ENCODE measurements around the gene MARVELD3. TPM values are rescaled to one million over a fixed set of nuclear protein-coding genes. Genes with fewer than 3 reads are reported as not detected.
"Not testable (repeated sequence)": the region's sequence is repeated elsewhere in the genome, so short reads cannot be mapped to it uniquely, and the experiment has no call there.

The MARVELD3 gene
- total RNA-seq, 2 experiments from 2014 or later, result not detected

- Mint-ChIP-seq H3K9me3 (ENCODE audit: insufficient read depth) (no peaks in the 10 kb centered on the region), H3K36me3 (ENCODE audit: low read depth) (no peaks in the 10 kb centered on the region), H3K4me3 (no peak overlapping the region), H3K27ac (no peak overlapping the region), H3K27me3 (ENCODE audit: low read depth) (peaks cover 32% of the 10 kb centered on the region), H3K4me1 (ENCODE audit: low read depth) (no peaks in the 10 kb centered on the region)
- POLR2A ChIA-PET, result no interaction called here
- ATAC-seq (no peak), DNase-seq (no peak)
- CTCF ChIA-PET, result interaction anchor here (0.9 to 1.5 kb wide), 2 partner anchors 9 to 17 kb away, joined by 3 to 5 read pairs; no protein-coding TSS in a partner anchor
These were observed 31.9 kb upstream of the MARVELD3 start for GRCh38 chr16:71594000-71594646.

- H3K4me3 Mint-ChIP-seq; POLR2A ChIA-PET; H3K36me3 Mint-ChIP-seq (ENCODE audit: low read depth); H3K9me3 Mint-ChIP-seq (ENCODE audit: insufficient read depth); H3K4me1 Mint-ChIP-seq (ENCODE audit: low read depth); DNase-seq; ATAC-seq; H3K27ac Mint-ChIP-seq: not testable (repeated sequence)
- H3K27me3 Mint-ChIP-seq (ENCODE audit: low read depth), result peaks cover 34% of the 10 kb centered on the region
- CTCF ChIA-PET, result interaction anchor here (1.5 kb wide), 1 partner anchor 10 kb away, joined by 3 read pairs; no protein-coding TSS in a partner anchor
These were observed 30.6 kb upstream of the MARVELD3 start for GRCh38 chr16:71595340-71595826.

- POLR2A ChIA-PET; H3K4me1 Mint-ChIP-seq (ENCODE audit: low read depth); H3K9me3 Mint-ChIP-seq (ENCODE audit: insufficient read depth); H3K27ac Mint-ChIP-seq; H3K4me3 Mint-ChIP-seq; H3K36me3 Mint-ChIP-seq (ENCODE audit: low read depth); ATAC-seq; DNase-seq: not testable (repeated sequence)
- CTCF ChIA-PET, result interaction anchor here (2.5 kb wide), 1 partner anchor 13 kb away, joined by 10 read pairs; no protein-coding TSS in a partner anchor
- H3K27me3 Mint-ChIP-seq (ENCODE audit: low read depth), result peaks cover 27% of the 10 kb centered on the region
These were observed 27.6 kb upstream of the MARVELD3 start for GRCh38 chr16:71598426-71598825.

- Mint-ChIP-seq H3K27me3 (ENCODE audit: low read depth) (peaks cover 25% of the 10 kb centered on the region), H3K36me3 (ENCODE audit: low read depth) (no peaks in the 10 kb centered on the region), H3K4me3 (no peak overlapping the region), H3K27ac (no peak overlapping the region), H3K4me1 (ENCODE audit: low read depth) (no peaks in the 10 kb centered on the region), H3K9me3 (ENCODE audit: insufficient read depth) (no peaks in the 10 kb centered on the region)
- no peak for DNase-seq
- ChIA-PET POLR2A (no interaction called here), CTCF (interaction anchor here (1.2 to 1.4 kb wide), 2 partner anchors 10 kb away, joined by 3 to 5 read pairs; no protein-coding TSS in a partner anchor)
- ATAC-seq, result no peak
These were observed 25.2 kb upstream of the MARVELD3 start for GRCh38 chr16:71600822-71601221.

- no peaks in the 10 kb centered on the region for H3K36me3 Mint-ChIP-seq (ENCODE audit: low read depth)
- peaks cover 27% of the 10 kb centered on the region for H3K27me3 Mint-ChIP-seq (ENCODE audit: low read depth)
- H3K4me3 Mint-ChIP-seq, result no peak overlapping the region
- POLR2A ChIA-PET, result interaction anchor here (1.9 kb wide), 1 partner anchor 44 kb away, joined by 4 read pairs; no protein-coding TSS in a partner anchor
- no peak for DNase-seq
- H3K4me1 Mint-ChIP-seq (ENCODE audit: low read depth), result peaks cover 8% of the 10 kb centered on the region
- H3K27ac Mint-ChIP-seq, result no peak overlapping the region
- no peak for ATAC-seq
- H3K9me3 Mint-ChIP-seq (ENCODE audit: insufficient read depth), result no peaks in the 10 kb centered on the region
- CTCF ChIA-PET, result interaction anchor here (1.0 to 5.4 kb wide), 5 partner anchors 36 to 196 kb away, joined by 3 to 108 read pairs (median 4); no protein-coding TSS in a partner anchor
These were observed 16.9 kb upstream of the MARVELD3 start for GRCh38 chr16:71609066-71609465.

GRCh38 chr16:71610447-71610846 is 15.5 kb upstream of the MARVELD3 start:
- POLR2A ChIA-PET, result interaction anchor here (1.3 kb wide), 1 partner anchor 45 kb away, joined by 9 read pairs; no protein-coding TSS in a partner anchor
- no peak overlapping the region for H3K27ac Mint-ChIP-seq
- no peak for DNase-seq

GRCh38 chr16:71610936-71611871 is 14.8 kb upstream of the MARVELD3 start:
- Mint-ChIP-seq H3K27me3 (ENCODE audit: low read depth) (peaks cover 34% of the 10 kb centered on the region), H3K9me3 (ENCODE audit: insufficient read depth) (no peaks in the 10 kb centered on the region), H3K27ac (no peak overlapping the region), H3K36me3 (ENCODE audit: low read depth) (no peaks in the 10 kb centered on the region), H3K4me3 (no peak overlapping the region), H3K4me1 (ENCODE audit: low read depth) (peaks cover 8% of the 10 kb centered on the region)
- CTCF ChIA-PET, result interaction anchor here (0.7 to 5.4 kb wide), 62 partner anchors 9 to 444 kb away, joined by 3 to 108 read pairs (median 5); partner anchors contain the start of genes CHST4, TAT and ZNF23
- DNase-seq, result peak; percentile 83
- ATAC-seq, result peak; percentile 96
- POLR2A ChIA-PET, result interaction anchor here (1.3 kb wide), 1 partner anchor 46 kb away, joined by 9 read pairs; no protein-coding TSS in a partner anchor

More at GRCh38 chr16:71610447-71610846, 15.5 kb upstream of the MARVELD3 start:
- peaks cover 8% of the 10 kb centered on the region for H3K4me1 Mint-ChIP-seq (ENCODE audit: low read depth)
- CTCF ChIA-PET, result interaction anchor here (0.7 to 5.4 kb wide), 54 partner anchors 8 to 445 kb away, joined by 3 to 108 read pairs (median 5); partner anchors contain the start of gene ZNF23
- peaks cover 32% of the 10 kb centered on the region for H3K27me3 Mint-ChIP-seq (ENCODE audit: low read depth)
- no peaks in the 10 kb centered on the region for H3K9me3 Mint-ChIP-seq (ENCODE audit: insufficient read depth)
- no peak overlapping the region for H3K4me3 Mint-ChIP-seq
- ATAC-seq, result no peak
- no peaks in the 10 kb centered on the region for H3K36me3 Mint-ChIP-seq (ENCODE audit: low read depth)

- ATAC-seq; DNase-seq; H3K36me3 Mint-ChIP-seq (ENCODE audit: low read depth); H3K27ac Mint-ChIP-seq; H3K4me3 Mint-ChIP-seq; POLR2A ChIA-PET; H3K4me1 Mint-ChIP-seq (ENCODE audit: low read depth); H3K9me3 Mint-ChIP-seq (ENCODE audit: insufficient read depth): not testable (repeated sequence)
- CTCF ChIA-PET, result interaction anchor here (1.0 to 1.2 kb wide), 2 partner anchors 15 to 50 kb away, joined by 3 read pairs; no protein-coding TSS in a partner anchor
- H3K27me3 Mint-ChIP-seq (ENCODE audit: low read depth), result peaks cover 45% of the 10 kb centered on the region
These were observed 11.0 kb upstream of the MARVELD3 start for GRCh38 chr16:71614956-71615355.

- no peaks in the 10 kb centered on the region for H3K4me1 Mint-ChIP-seq (ENCODE audit: low read depth)
- H3K27me3 Mint-ChIP-seq (ENCODE audit: low read depth), result peaks cover 34% of the 10 kb centered on the region
- no peak for DNase-seq
- no peaks in the 10 kb centered on the region for H3K9me3 Mint-ChIP-seq (ENCODE audit: insufficient read depth)
- H3K4me3 Mint-ChIP-seq, result no peak overlapping the region
- POLR2A ChIA-PET, result no interaction called here
- CTCF ChIA-PET, result interaction anchor here (1.0 kb wide), 1 partner anchor 53 kb away, joined by 3 read pairs; no protein-coding TSS in a partner anchor
- no peak for ATAC-seq
- H3K36me3 Mint-ChIP-seq (ENCODE audit: low read depth), result no peaks in the 10 kb centered on the region
- no peak overlapping the region for H3K27ac Mint-ChIP-seq
These were observed 7.6 kb upstream of the MARVELD3 start for GRCh38 chr16:71618429-71618828.

GRCh38 chr16:71622088-71622487 is 3.9 kb upstream of the MARVELD3 start:
- Mint-ChIP-seq H3K36me3 (ENCODE audit: low read depth) (no peaks in the 10 kb centered on the region), H3K4me3 (peak overlapping the region; percentile 37), H3K27me3 (ENCODE audit: low read depth) (peaks cover 29% of the 10 kb centered on the region), H3K27ac (no peak overlapping the region), H3K4me1 (ENCODE audit: low read depth) (no peaks in the 10 kb centered on the region), H3K9me3 (ENCODE audit: insufficient read depth) (no peaks in the 10 kb centered on the region)
- POLR2A ChIA-PET, result no interaction called here
- CTCF ChIA-PET, result interaction anchor here (1.3 to 3.3 kb wide), 3 partner anchors 11 to 57 kb away, joined by 3 to 21 read pairs (median 19); no protein-coding TSS in a partner anchor
- ATAC-seq, result peak; percentile 68
- DNase-seq, result peak; percentile 62

- Mint-ChIP-seq H3K9me3 (ENCODE audit: insufficient read depth) (no peaks in the 10 kb centered on the region), H3K27ac (no peak overlapping the region), H3K4me3 (no peak overlapping the region), H3K4me1 (ENCODE audit: low read depth) (no peaks in the 10 kb centered on the region), H3K27me3 (ENCODE audit: low read depth) (peaks cover 25% of the 10 kb centered on the region), H3K36me3 (ENCODE audit: low read depth) (no peaks in the 10 kb centered on the region)
- ChIA-PET CTCF (interaction anchor here (1.3 to 3.2 kb wide), 3 partner anchors 13 to 124 kb away, joined by 3 to 19 read pairs (median 3); no protein-coding TSS in a partner anchor), POLR2A (no interaction called here)
- ATAC-seq, result no peak
- no peak for DNase-seq
These were observed 2.4 kb upstream of the MARVELD3 start for GRCh38 chr16:71623597-71623996.

All from activated CD8-positive, alpha-beta T cell treated with anti-CD3 and anti-CD28 coated beads, Interleukin-2, amount 10 ng/mL, durations not matched to agents 7 days and 5 days (primary cell).